PC-9 (cell line): ENCODE measurements around the gene NINJ1. TPM values are rescaled to one million over a fixed set of nuclear protein-coding genes. Genes with fewer than 3 reads are reported as not detected.
A peak's percentile ranks its signal among the peaks of the same experiment; 100 is the strongest.

ENCODE experiments used
- BruUV-seq: library from RNA; stranded (reverse); fragments of 400-500 nt; replicated peaks from 2 replicates; lab custom pipeline; 2021; lab: Mats Ljungman, UMichigan
- CTCF ChIA-PET: fragments of 300-600 bp; sonication (Branson Sonifier 250); formaldehyde crosslinking; loops from one replicate; lab custom pipeline; 2022; ENCODE audit warnings: antibody characterized with exemption; lab: Charles Lee
- POLR2A ChIA-PET: fragments of 300-600 bp; sonication (Branson Sonifier 250); formaldehyde crosslinking; loops from one replicate; lab custom pipeline; 2022; ENCODE audit warnings: antibody characterized with exemption; ENCODE audit not compliant: unreplicated experiment; lab: Charles Lee
- DNase-seq, 2 experiments: peaks; one replicate each; pipeline versions ENCODE4 v3.0.0 to v3.0.0-alpha.2; 2015 to 2022; ENCODE audit warnings: mixed read lengths in 1 of 2
- H2AFZ ChIP-seq: fragments of 200-600 bp; sonication (generic); 2 replicates; pipeline ENCODE4 v1.8.1; 2017; ENCODE audit warnings: antibody characterized with exemption
- H3F3A ChIP-seq: fragments of 200-600 bp; sonication (generic); 2 replicates; pipeline ENCODE4 v1.8.1; 2017; ENCODE audit warnings: antibody characterized with exemption, mild to moderate bottlenecking, low read depth; ENCODE audit not compliant: insufficient read depth
- H3K27ac ChIP-seq: fragments of 200-600 bp; sonication (generic); 2 replicates; pipeline ENCODE4 v1.6.1; 2016; ENCODE audit warnings: mixed run types
- H3K27me3 ChIP-seq: fragments of 200-600 bp; sonication (generic); 2 replicates; pipeline ENCODE4 v1.6.1; 2016; ENCODE audit warnings: low read depth, mixed run types; ENCODE audit not compliant: insufficient read depth
- H3K36me3 ChIP-seq: fragments of 200-600 bp; sonication (generic); 2 replicates; pipeline ENCODE4 v1.6.1; 2016; ENCODE audit warnings: low read depth, mixed run types
- H3K4me1 ChIP-seq: fragments of 200-600 bp; sonication (generic); replicated peaks from 2 replicates; pipeline ENCODE4 v1.6.1; 2016; ENCODE audit warnings: mixed run types; ENCODE audit not compliant: insufficient read depth
- H3K4me2 ChIP-seq: fragments of 200-600 bp; sonication (generic); 2 replicates; pipeline ENCODE4 v1.6.1; 2017; ENCODE audit warnings: mixed run types
- H3K4me3 ChIP-seq: fragments of 200-600 bp; sonication (generic); 2 replicates; pipeline ENCODE4 v1.6.1; 2016; ENCODE audit warnings: mixed run types
- H3K79me2 ChIP-seq: fragments of 200-600 bp; sonication (generic); 2 replicates; pipeline ENCODE4 v1.6.1; 2017; ENCODE audit warnings: low read depth, mixed run types
- H3K9me2 ChIP-seq: fragments of 200-600 bp; sonication (generic); 2 replicates; pipeline ENCODE4 v1.8.1; 2017; ENCODE audit warnings: mild to moderate bottlenecking; ENCODE audit not compliant: insufficient read depth
- H3K9me3 ChIP-seq: fragments of 200-600 bp; sonication (generic); 2 replicates; pipeline ENCODE4 v1.8.1; 2016; ENCODE audit warnings: low read depth; ENCODE audit not compliant: insufficient read depth
- H4K20me1 ChIP-seq: fragments of 200-600 bp; sonication (generic); 2 replicates; pipeline ENCODE4 v1.8.1; 2017; ENCODE audit not compliant: insufficient read depth
- EZH2 ChIP-seq: fragments of 200-600 bp; sonication (generic); IDR thresholded peaks from 2 replicates; pipeline ENCODE4 v1.8.0; 2017; ENCODE audit warnings: antibody characterized with exemption, low read depth
- intact Hi-C: fragments of 100-400 bp; cut with micrococcal nuclease; formaldehyde crosslinking; loops from one replicate; pipeline ENCODE4 v1.10.0; 2022; ENCODE audit not compliant: unreplicated experiment
- total RNA-seq: library from RNA; stranded (reverse); gene quantifications from 2 replicates; pipeline ENCODE4 v1.2.3, GENCODE V29; 2021
- TF ChIP-seq, protein P1 (sequence below): fragments of 200-600 bp; sonication (generic); conservative IDR thresholded peaks from 2 replicates; pipeline ENCODE4 v1.6.1; 2017; ENCODE audit warnings: mixed run types, antibody characterized with exemption, mild to moderate bottlenecking, moderate library complexity

The NINJ1 gene
- total RNA-seq, 1 experiment from 2014 or later, result 115 TPM

DNA sequence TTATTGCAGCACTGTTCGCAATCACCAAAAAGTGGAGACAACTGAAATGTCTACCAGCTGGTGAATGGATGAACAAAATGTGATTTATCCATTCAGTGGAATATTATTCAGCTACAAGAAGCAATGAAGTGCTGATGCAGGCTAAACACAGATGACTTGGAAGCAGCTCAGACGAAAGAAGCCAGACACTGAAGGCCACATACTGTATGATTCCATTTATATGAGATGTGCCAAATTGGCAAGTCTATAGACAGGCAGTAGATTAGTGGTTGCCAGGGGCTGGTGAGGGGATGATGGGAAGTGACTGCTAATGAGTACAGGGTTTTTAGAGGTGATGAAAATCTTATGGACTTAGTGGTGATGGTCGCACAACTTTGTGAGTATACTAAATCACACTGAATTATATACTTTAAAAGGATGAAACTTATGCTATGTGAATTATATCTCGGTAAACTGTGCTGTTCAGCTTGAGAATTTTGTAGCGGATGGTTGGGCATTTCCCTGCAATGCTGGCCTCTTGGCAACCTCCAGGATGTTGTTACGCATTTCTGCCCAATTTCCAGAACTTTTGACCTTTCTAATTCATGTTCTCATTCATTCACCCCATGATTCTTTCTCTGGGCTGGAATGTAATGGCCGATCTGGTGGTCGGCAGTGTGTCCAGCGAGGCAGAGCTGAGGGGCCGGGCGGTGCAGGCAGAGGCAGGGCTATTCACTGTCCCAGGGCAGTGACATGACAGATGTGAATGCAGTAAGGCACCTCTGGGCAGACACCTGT, 27.9 kb upstream of the NINJ1 start:
- Histone ChIP-seq H3K79me2 (no peaks in the 10 kb centered on the region), H4K20me1 (no peaks in the 10 kb centered on the region), H3K27me3 (no peaks in the 10 kb centered on the region), H2AFZ (no peak overlapping the region), H3K4me1 (no peaks in the 10 kb centered on the region; the same call in 1 of the 2 replicates), H3K9me2 (no peaks in the 10 kb centered on the region), H3K27ac (no peak overlapping the region), H3F3A (no peaks in the 10 kb centered on the region), H3K4me3 (no peak overlapping the region), H3K36me3 (no peaks in the 10 kb centered on the region), H3K4me2 (no peak overlapping the region), H3K9me3 (no peaks in the 10 kb centered on the region)
- intact Hi-C loops, result loop anchor here (2.0 to 5.0 kb wide), 3 partner anchors 289 to 800 kb away; partner anchors contain the start of gene FAM120A
- CTCF ChIA-PET, result interaction anchor here (0.6 kb wide), 1 partner anchor 132 kb away, joined by 3 read pairs; no protein-coding TSS in a partner anchor
- no peak for DNase-seq
- no TSS peak for BruUV-seq
- POLR2A ChIA-PET, result no interaction called here
- TF ChIP-seq, protein P1, sequence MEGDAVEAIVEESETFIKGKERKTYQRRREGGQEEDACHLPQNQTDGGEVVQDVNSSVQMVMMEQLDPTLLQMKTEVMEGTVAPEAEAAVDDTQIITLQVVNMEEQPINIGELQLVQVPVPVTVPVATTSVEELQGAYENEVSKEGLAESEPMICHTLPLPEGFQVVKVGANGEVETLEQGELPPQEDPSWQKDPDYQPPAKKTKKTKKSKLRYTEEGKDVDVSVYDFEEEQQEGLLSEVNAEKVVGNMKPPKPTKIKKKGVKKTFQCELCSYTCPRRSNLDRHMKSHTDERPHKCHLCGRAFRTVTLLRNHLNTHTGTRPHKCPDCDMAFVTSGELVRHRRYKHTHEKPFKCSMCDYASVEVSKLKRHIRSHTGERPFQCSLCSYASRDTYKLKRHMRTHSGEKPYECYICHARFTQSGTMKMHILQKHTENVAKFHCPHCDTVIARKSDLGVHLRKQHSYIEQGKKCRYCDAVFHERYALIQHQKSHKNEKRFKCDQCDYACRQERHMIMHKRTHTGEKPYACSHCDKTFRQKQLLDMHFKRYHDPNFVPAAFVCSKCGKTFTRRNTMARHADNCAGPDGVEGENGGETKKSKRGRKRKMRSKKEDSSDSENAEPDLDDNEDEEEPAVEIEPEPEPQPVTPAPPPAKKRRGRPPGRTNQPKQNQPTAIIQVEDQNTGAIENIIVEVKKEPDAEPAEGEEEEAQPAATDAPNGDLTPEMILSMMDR, result no peak
- TF ChIP-seq EZH2, result no peak

DNA sequence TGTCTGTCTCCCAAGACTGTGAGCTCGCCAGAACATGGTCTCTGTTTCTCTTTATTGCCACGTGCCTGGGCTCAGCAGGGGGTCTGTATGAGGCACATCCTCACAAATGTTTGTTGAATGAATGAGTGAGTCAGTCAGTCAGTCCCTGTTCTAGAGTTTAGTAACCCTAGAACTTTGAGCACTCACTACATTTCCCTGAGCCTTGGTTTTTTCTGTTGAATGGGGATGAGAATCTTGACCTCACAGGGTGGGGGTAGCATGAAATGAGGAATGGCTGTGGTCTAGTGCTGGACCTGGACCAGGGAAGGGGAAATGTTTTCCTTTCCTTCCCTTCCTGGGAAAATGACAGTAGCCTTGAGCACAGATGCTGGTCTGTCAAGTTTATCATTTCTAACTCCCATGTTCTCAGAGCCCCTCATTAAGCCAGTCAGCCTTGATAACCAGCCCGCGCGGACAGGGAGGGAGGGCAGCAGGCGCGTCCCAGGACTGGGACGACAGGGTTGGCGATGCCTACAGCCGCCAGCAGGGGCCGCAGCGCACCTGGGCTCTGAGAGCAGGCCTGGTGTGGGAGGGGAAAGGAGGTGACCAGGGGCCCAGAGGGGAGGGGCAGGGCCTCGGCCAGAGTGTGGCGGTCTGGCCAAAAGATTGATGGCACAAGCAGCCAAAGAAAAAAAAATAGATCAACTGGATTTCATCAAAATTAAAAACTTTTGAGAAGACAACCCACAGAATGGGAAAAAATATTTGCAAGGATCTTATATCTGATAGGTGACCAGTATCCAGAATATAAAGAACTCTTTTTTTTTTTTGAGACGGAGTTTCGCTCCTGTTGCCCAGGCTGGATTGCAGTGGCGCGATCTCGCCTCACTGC, 25.8 kb upstream of the NINJ1 start:
- no peaks in the 10 kb centered on the region for H4K20me1 ChIP-seq
- no peaks in the 10 kb centered on the region for H3K36me3 ChIP-seq
- H3K79me2 ChIP-seq, result no peaks in the 10 kb centered on the region
- H3K4me3 ChIP-seq, result no peak overlapping the region
- TF ChIP-seq, protein P1, result peak; percentile 98
- no peak for TF ChIP-seq EZH2
- H3K27ac ChIP-seq, result no peak overlapping the region
- no peaks in the 10 kb centered on the region for H3K27me3 ChIP-seq
- intact Hi-C loops, result loop anchor here (1.0 to 5.0 kb wide), 5 partner anchors 85 to 802 kb away; partner anchors contain the start of gene FAM120A
- H2AFZ ChIP-seq, result no peak overlapping the region
- H3K9me3 ChIP-seq, result no peaks in the 10 kb centered on the region
- H3F3A ChIP-seq, result no peaks in the 10 kb centered on the region
- CTCF ChIA-PET, result interaction anchor here (0.7 kb wide), 1 partner anchor 346 kb away, joined by 5 read pairs; no protein-coding TSS in a partner anchor
- peak; percentile 60 to 95 for DNase-seq
- no peaks in the 10 kb centered on the region; the same call in 1 of the 2 replicates for H3K4me1 ChIP-seq
- no peaks in the 10 kb centered on the region for H3K9me2 ChIP-seq
- H3K4me2 ChIP-seq, result peak overlapping the region; percentile 55
- POLR2A ChIA-PET, result no interaction called here
- BruUV-seq, result no TSS peak

DNA sequence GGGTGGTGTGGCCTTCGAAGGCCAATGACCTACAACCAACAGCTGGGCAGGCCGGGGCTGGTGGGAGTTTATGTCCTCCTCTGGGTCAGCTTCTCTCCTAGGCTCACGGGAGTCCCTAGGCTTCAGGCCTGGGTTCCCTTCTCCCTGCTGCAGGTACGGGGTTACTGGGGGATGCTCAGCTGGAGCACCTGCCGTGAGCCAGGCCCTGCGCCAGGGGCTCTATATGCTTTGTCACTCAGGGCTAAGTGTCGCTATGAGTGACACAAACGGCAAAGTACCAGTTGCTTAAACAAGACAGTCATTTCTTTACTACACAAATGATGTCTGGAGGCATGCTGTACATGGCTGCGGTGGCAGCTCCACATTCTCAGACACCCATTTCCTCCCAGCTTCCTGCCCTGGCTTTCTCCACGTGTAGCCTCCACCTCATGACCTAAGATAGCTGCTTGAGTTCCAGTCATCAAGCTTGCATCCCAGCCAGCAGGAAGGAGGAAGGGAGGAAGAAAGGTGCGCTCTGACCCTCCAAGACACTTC, 22.5 kb upstream of the NINJ1 start:
- ChIA-PET POLR2A (no interaction called here), CTCF (interaction anchor here (0.6 to 1.3 kb wide), 2 partner anchors 18 to 48 kb away, joined by 5 read pairs; no protein-coding TSS in a partner anchor)
- intact Hi-C loops, result no loop called here
- 0 out of 2 replicates have a peak, but pooled peaks cover 7% of the 10 kb centered on the region for H3F3A ChIP-seq
- TF ChIP-seq EZH2, result no peak
- TF ChIP-seq, protein P1, result no peak
- no peak overlapping the region for H3K4me2 ChIP-seq
- H3K4me3 ChIP-seq, result no peak overlapping the region
- H3K27ac ChIP-seq, result no peak overlapping the region
- H3K4me1 ChIP-seq, result no peaks in the 10 kb centered on the region; the same call in 1 of the 2 replicates
- no TSS peak for BruUV-seq
- H3K27me3 ChIP-seq, result no peaks in the 10 kb centered on the region
- no peaks in the 10 kb centered on the region for H3K79me2 ChIP-seq
- DNase-seq, result no peak
- no peak overlapping the region for H2AFZ ChIP-seq
- no peaks in the 10 kb centered on the region for H3K9me2 ChIP-seq
- H3K9me3 ChIP-seq, result no peaks in the 10 kb centered on the region
- no peaks in the 10 kb centered on the region for H3K36me3 ChIP-seq
- no peaks in the 10 kb centered on the region for H4K20me1 ChIP-seq
